GF-D8 (cell line): Measurements from ENCODE around the gene ACAD11.

Experiments used
- DNase-seq: peaks from one replicate; lab custom pipeline; 2025; lab: John Stamatoyannopoulos, UW

Gene ACAD11

DNA sequence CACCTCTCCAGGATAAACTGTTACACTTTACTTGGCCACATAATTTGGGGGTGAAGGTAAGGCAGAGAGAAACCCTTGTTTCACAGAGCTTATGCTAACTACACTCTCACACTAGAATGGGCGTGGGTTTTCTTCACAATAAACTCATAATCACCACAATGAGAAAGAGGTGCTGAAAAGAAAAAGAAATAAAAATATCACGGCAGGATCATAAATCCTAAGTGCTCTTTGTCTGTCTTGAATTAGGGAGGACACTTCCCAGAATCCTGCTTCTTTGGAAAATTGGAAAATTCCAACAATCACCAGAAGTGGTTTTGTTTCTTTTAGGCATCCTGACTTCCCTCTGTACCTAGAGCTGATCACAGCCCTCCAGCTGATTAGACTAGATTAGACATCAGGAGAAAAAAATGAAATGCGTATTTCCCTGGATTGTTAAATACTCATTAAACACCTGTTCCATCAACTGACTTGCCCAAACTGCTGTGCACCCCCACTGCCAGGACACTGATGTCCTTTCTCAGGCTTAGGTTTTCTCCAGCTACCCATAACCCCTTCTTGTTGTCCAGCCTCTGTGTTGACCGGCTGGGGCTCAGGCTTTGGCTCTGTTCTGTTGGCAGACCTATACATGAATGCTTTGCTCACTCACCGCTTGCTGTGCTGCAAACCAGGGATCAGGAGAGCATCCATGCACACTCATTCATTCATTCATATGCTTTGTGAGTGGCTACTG is 104.1 kb downstream of the ACAD11 start:
- DNase-seq, result no peak

DNA sequence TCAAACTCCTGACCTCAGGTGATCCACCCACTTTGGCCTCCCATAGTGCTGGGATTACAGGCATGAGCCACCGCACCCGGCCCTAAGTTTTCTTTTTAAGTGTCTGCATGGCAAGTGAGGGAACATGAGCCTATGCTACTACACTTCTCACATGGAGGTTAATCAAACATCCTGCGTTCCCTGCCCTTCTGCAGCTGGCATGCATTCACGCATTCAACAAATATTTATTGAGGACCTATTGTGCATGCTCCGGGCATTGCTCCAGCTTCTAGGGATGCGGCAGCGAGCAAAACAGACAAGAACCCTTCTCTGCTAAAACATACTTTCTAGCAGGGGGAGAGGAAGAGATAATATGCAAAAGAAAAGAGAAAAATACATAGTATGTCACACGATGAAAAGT is 105.2 kb downstream of the ACAD11 start:
- DNase-seq, result no peak

DNA sequence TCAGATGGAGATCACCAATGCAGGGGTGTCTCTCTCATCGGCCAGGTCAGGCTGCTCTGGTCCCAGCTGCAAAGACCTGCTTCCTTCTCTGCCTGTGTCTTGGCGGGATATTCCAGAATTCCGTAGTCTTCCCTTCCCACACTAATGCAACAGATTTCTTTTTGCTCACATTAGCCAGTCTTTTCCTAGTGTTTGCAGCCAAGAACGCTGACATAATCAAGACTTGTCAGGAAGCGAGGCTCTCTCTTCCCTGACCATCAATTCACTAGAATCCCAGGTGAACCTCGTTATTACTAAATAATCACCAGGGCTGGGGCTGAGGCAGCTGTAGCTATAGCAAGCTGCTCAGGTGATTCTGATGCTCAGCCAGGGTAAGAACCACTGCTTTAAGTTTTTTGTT is 105.8 kb downstream of the ACAD11 start:
- no peak for DNase-seq

DNA sequence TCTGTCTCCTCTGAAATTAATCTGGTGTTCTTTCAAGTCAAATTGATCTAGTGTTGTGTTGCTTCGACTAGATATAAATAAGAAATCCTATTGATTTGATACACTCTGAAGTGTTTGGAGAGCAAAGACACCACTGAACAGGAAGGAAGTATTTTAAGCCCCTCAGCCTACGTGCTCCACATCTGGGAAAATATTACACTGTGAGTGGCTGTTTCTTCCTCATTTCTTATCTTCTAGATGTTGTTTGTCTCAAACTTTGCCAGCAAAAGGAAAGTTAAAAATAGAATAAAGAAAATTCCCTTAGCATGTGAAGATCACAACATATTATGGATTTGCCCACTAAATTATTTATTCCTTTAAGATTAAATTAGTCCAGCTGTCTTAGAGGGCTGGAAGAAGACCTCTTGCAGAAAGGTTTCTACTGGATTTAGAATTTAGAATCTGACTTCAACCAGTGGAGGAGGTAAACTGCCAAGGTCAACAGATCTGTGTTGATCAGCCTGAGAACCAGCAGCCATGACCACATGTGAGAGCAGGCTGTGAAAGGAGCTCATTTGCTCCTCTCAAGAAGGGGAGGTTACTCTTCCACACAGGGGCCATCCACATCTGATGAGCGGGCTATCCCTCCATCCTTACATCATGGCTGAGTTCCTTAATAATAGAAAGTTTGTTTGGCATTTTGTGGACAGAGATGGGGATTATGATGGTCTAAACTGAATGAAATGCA is 108.9 kb downstream of the ACAD11 start:
- peak; percentile 45 for DNase-seq

DNA sequence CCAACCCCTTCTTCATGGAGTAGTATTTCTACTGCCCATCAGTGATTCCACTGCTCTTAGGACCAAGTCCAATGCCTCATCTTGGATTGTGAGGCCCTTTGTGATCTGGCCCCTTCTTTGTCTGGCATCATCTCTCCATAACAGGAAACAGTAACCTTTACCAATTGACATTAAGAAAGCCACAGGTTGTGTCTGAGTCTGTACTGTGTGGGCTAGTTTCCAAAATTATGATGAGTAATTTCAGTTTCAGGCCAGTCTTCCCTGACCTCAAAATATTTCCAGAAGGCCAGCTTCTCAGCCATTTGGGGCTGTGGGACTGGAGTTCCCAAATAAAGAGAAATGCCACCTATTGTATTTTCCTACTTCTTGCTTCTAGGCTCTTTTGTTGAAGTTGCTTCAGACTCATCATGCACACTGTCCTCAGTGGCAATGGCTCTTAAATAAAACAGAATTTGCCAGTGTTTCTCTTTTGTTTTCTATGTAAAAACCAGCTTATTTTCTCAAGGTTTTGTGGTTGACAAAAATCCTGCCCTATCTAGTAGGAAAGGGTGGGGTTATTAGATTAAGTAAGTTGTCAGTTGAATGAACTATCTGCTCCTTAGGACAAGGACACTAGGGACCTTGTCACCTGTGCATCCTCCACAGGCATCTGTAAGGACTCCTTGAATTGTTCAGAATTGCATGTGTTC is 109.6 kb downstream of the ACAD11 start:
- DNase-seq, result peak; percentile 2

DNA sequence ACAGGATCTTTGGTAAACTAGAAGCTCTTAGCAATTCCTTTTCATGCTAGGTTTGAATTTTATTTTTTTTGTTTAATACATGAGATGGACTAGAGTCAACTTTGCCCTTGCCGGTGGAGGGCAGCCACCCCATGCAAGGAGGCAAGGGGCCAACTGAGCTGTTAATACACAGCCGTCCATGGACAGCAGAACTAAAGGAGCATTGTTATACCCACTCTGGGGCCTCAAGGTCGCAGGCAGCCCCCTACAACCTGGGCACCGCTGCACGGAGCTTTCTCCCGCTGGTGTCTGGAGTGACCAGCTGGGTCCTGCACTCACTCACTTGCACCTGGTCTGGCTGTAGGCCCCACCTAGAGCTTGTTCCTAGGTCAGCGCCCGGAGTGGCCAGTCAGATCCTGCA is 110.4 kb downstream of the ACAD11 start:
- DNase-seq, result no peak

DNA sequence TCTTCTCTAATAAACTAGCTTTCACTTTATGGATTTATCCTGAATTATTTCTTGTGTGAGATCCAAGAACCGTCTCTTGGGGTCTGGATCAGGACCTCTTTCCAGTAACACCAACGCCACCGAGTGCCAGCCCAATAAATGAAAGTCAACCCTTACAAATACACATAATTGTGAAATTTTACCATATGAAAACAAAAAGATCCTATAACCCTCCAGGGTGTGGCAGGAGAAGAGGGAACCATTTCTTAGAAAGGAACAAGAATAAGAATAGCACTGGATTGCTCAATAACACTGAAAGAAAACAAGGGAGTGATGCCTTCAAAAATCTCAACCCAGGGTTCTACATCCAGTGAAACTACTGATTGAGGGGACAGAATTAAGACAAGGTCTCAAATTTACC is 114.1 kb downstream of the ACAD11 start:
- DNase-seq, result no peak

DNA sequence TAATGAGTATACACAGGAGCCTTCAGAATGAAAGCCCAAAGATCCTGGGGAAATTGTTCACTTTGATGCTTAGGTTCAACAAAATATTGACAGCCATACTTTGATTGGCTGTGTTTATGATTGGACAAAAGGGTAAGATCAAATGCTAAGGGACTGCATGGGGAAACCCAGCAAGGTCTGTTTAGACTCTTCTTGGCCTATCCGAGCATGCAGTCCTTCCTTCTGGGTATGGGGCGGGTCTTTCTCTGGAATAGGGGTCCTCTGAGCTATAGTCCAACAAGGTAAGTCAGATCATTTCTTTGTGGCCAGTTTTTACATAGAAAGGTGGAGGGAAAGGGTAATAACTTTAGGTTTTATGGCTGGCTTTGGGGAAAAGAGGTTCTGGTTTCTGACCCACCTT is 115.5 kb downstream of the ACAD11 start:
- DNase-seq, result no peak

DNA sequence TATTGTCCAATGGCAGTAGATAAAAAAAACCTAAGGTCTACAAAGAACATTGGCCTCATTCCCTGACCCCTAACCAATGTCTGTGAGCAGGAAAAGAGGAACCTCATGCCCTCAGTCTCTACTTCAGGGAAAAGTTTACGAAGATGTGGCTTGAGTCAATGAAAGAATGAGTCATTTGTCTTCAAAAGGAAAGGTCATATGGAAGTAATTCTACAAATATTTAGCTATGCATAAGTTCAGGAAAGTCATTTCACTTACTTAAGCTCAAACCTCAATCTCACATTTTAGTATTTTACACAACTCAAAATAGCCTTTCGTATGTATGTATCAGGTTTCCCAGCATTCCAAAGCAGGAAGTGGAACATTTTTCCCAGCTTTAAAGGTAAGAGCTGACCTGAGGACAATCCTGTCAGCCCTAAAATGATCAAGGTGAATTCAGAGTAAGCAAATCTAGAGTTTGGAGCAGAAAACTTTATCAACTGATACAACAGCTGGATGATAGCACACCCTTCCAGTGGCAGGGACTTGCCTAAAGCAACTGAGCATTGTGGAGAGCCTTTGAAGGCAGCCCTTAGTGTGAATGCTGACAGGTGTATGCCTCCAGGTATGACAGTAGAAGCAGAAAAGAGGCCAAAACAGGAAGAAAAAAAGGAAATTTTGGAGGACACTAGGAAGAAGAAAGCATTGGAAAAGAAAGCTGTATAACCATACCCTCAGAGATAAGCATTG is 116.4 kb downstream of the ACAD11 start:
- DNase-seq, result peak; percentile 63

DNA sequence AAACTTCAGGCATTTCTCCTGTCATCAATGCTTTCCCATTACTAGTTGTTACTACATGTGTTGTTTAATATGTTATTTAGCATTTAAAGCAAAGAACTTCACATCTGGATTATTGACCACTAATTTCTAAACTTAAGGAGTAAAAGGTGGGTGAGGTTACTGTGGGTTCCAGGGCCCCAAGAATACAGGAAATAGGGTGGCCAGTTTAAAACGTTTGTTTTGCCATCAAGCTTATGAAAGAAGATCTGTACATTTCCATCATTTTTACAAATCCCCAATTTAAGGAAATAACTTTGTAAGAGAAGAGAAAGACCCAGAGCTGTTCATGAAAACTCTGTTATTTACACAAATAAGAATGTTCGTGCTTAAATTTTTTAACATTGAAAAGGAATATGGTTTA is 117.0 kb downstream of the ACAD11 start:
- DNase-seq, result no peak

DNA sequence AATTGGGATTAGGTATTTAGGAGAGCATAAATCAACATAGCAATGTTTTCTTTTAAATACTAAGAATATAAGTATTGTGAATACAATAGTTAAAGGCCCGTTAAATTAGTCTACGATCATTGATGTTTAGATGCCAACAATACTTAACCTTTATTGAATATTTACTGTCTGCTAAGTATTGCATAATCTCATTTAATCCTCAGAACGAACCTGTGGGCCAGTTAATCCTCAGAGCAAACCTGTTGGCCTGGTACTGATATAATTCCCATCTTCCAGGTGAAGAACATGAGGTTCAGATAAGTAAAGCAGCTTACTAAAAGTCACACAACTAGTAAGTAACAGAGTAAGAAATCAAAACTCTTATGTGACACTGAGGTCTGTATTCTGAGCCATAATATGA is 119.9 kb downstream of the ACAD11 start:
- no peak for DNase-seq

DNA sequence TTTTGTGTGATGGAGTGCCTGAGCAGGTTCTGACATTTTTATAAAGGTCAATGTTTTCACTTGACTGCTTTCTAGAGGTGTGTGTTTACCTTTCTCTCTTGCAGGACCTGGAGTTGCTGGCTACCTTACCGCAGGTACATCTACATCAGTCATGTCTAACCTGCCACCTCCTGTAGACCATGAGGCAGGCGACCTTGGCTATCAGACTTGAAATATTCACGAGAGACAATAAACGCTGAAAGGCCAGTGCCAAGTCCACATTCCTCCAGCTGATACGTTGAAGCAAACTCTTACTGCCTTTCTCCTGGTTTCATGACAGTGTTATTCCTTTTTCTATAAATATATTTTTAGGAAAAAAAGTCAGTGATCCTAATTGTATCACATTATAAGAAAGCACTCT is 121.5 kb downstream of the ACAD11 start:
- no peak for DNase-seq

DNA sequence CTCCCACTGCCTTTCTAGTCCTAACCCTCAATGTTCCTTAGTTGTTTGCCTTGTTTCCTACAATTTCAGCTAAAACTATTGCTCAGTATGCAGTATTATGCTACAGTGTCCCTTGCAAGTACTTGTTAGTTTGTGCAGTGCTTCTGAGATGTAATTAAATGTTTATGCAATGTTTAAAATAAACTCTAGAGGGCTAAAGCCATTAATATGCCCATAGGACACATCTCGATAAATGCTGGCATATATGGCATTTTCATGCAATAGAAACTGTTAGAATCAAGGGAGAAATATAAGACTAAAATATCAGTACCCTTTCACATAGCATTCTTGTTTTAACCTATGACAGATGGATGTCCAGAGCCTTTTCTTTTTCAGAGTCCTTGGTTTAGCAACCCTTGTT is 122.3 kb downstream of the ACAD11 start:
- no peak for DNase-seq

DNA sequence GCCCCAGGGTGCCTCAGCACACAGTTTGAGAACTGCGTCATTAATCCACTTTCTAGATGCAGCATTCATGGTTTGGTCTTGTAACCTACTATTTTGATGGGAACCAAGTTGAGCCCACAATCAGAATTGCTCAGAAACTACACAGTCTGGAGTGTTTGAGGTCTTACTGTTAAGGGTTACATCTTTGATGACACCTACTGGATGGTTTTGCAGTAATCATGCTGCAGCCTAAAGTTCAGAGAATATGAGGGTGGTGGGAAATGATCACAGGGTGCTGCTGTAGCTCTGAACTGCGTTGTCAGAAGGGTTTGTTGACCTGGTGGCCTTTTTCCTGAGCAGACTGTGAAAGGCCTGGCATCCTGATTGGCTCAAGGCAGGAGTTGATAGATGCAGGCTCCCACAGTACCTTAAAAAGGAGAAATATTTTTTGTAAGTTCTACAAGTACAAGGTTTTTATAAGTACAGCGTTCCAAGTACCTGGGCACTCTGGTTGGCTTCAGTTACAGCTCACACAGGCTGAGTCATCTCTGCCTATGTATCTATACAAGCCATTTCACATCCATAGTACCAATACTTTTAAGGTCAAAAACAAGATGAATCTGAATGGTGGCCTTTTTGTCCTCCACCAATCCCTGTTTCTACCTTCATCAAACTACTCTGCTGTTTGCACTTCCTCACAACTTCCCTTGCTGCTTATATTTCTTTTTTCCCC is 123.0 kb downstream of the ACAD11 start:
- no peak for DNase-seq

DNA sequence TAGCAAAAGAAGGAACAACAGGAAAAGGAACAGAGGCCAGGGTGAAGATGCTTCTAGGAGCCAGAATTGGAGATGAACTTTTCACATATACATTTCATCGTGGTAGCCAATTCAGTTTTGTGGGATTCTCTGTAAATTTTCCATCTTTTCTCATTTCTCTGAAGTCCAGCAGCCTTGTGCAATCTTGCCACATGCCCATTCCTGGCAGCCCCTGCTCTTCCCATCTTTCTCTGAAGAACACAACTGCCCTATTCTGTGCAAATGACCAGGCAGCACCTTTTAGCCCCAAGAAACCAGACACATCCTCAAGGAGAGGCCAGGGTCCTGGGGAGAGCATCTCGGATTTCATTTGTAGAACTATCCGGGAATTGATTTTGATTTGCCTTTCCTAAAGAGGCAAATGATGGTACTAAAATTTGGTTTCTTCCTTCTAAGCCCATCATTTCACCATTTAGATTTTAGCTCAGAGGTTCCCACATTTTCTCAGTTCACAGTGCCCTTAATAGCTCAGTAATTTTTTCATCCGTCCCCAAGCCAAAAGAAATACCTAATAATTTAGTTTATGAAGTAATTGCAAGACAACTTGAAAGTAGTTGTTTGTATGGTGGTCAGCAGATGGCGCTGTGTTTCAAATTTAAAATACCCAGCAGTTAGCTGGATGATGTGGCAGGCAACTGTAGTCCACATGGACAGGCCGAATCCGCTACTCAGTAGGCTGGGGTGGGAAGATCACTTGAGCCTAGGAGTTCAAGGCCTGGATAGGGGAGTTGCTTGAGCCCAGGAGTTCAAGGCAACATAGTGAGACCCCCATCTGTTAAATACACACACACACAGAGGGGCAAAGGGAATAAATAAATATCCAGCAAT is 123.8 kb downstream of the ACAD11 start:
- peak; percentile 27 for DNase-seq

DNA sequence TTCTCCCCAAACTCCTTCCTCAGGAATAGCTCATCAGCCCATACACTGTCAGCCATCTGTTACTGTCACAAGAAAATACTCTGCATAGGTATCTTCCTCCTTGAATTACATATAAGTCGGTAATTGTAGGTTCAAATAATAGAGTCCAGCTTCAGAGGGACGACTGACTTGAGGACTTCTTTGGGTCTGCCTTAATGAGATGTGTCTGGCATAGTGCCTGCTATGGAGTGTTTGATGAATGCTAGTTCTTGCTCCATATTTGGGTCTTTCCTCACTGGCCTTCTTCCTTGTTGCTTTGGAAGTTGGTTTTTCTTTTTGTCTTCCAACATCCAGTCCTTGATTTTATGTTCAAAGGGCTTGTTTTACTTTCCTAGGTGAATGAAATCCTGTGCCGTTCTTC is 129.0 kb downstream of the ACAD11 start:
- DNase-seq, result no peak

DNA sequence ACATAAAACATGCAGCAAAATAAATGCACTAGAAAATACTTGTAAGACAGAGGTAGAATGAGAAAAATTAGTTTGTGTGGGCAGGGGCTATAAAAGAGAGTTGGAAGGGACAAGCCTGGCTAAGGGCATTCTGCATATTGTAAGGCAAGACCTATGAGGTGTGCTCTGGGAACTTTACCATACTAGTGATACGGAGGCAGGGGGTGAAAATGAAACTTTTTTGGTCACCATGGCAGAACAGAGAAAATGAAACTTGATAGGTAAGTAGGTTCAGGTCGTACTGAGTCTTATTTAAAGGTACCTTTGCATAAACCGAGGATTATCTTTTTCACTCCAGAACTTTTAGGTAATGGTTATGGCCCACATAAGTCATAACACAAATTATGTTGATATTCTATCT is 137.3 kb downstream of the ACAD11 start:
- no peak for DNase-seq

DNA sequence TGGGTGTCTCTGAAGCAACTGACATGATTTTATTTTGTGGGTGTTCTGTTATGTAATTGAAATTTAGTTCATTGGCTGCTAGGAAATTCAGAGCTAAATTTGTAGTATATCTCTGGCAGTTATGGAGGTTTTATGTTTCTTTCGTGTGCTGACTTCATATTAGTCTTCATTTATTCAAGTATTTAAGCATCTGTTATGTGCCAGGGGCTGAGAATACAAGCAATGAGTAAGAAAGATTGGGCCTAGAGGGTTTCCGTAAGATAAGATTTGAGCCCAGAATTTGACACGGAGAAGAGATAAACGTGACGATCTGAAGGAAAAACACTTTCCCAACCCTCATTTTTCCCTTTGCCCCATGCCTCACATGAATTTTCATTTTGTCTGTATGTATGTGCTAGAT is 137.7 kb downstream of the ACAD11 start:
- no peak for DNase-seq

DNA sequence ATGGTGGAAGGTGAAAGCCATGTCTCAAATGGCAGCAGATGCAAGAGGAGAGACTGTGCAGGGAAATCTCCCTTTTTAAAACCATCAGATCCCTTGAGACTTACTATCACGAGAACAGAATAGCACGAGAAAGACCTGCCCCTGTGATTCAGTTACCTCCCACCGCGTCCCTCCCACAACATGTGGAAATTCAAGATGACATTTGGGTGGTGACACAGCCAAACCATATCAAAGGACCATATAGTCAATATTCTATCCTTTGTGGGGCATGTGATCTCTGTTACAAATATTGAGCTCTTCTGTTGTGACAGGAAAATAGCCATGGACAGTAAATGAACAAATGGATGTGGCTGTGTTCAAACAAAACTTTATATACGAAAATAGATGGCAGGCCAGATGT is 139.7 kb downstream of the ACAD11 start:
- DNase-seq, result no peak

DNA sequence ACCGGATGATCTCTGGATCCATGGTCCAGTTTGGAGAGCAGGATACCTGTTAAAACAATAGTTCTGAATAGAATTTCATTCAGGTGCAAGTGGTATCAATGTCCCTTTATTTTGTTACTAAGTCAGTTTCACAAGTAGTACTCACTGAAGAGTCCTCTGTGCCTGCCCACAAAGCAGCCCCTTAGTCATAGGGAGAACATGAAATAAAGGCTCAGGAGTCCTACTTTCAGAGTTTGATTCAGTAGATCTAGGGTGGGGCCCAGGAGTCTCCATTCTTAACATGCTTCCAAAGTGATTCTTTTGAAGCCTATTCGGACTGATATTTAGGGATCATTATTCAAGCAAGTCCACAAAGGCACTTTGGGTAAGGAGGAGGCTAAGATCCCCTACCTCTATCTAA is 142.3 kb downstream of the ACAD11 start:
- no peak for DNase-seq

DNA sequence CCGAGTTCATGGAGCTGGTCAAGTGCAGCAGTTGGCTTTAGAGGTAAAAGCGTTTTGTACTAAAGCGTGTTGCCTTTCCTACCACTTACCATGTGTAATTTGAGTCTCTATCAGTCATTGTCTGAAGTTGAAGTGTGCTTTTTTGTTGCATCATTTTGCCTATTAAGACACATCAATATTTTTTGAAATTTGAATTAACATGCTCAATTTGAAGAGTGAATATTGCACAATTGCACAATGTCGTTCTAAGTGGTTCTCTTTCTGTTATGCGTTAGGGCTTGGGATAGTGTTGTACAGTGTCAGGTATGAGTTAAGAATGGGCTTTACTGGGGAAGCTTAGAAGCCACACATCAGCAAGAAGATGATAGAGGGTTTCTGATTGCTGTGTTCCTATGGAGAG is 146.6 kb downstream of the ACAD11 start:
- DNase-seq, result no peak
